Neutrophil (primary cell): Measurements from ENCODE around the gene TMED4.
"Not testable (repeated sequence)": the region's sequence is repeated elsewhere in the genome, so short reads cannot be mapped to it uniquely, and the experiment has no call there.

Experiments used
- H3K27ac ChIP-seq: fragments of 200-600 bp; sonication (generic); 2 replicates; pipeline ENCODE4 v1.5.1; 2016; ENCODE audit warnings: mild to moderate bottlenecking, moderate library complexity
- H3K27me3 ChIP-seq: fragments of 200-600 bp; sonication (generic); 2 replicates; pipeline ENCODE4 v1.6.0; 2016; ENCODE audit warnings: mild to moderate bottlenecking
- H3K36me3 ChIP-seq: fragments of 200-600 bp; sonication (generic); 2 replicates; pipeline ENCODE4 v1.5.1; 2017
- H3K4me1 ChIP-seq, 2 experiments: fragments of 200-600 bp in 1 of 2; sonication (generic) in 1 of 2; 1 replicate in 1 of 2; 2 replicates in 1 of 2; pipeline versions ENCODE4 v1.5.1 to v1.6.1; 2013 to 2016; ENCODE audit warnings: low read depth in 1 of 2, low read length in 1 of 2, mild to moderate bottlenecking in 1 of 2, moderate library complexity in 1 of 2; ENCODE audit not compliant: control insufficient read depth in 1 of 2, insufficient read depth in 1 of 2
- H3K4me3 ChIP-seq, 2 experiments: fragments of 200-600 bp in 1 of 2; sonication (generic) in 1 of 2; 1 replicate in 1 of 2; 2 replicates in 1 of 2; pipeline ENCODE4 v1.5.1; 2013 to 2016; ENCODE audit warnings: low read depth in 1 of 2, low read length in 1 of 2, mild to moderate bottlenecking in 1 of 2, moderate library complexity in 1 of 2
- H3K9me3 ChIP-seq: fragments of 200-600 bp; sonication (generic); 2 replicates; pipeline ENCODE4 v1.5.1; 2016
- TF ChIP-seq, protein P1 (sequence below): fragments of 200-600 bp; sonication (generic); IDR thresholded peaks from 2 replicates; pipeline ENCODE4 v1.5.1; 2016; ENCODE audit warnings: antibody characterized with exemption

The TMED4 gene

DNA sequence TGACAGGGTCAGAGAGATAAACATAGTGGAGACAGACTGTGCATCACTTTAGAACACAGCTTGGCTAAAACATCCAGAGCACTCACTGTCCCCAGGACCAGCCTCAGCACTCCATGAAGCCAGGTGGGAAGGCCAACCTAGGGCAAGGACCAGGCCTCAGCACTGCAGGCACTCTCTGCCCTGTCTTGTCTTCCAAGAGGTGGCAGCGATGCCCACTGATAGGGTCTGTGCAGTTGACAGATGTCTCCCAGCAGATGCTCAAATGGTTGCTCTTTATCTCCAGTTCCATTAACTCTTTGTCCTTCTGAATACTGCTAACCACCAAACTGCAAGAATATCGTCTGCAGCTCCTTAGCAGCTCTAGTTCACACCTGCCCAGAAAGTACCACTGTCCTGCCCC, 17.4 kb downstream of the TMED4 start:
- H3K4me3 ChIP-seq = no peak overlapping the region
- TF ChIP-seq, protein P1, sequence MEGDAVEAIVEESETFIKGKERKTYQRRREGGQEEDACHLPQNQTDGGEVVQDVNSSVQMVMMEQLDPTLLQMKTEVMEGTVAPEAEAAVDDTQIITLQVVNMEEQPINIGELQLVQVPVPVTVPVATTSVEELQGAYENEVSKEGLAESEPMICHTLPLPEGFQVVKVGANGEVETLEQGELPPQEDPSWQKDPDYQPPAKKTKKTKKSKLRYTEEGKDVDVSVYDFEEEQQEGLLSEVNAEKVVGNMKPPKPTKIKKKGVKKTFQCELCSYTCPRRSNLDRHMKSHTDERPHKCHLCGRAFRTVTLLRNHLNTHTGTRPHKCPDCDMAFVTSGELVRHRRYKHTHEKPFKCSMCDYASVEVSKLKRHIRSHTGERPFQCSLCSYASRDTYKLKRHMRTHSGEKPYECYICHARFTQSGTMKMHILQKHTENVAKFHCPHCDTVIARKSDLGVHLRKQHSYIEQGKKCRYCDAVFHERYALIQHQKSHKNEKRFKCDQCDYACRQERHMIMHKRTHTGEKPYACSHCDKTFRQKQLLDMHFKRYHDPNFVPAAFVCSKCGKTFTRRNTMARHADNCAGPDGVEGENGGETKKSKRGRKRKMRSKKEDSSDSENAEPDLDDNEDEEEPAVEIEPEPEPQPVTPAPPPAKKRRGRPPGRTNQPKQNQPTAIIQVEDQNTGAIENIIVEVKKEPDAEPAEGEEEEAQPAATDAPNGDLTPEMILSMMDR = no peak
- H3K36me3 ChIP-seq = peaks cover 42% of the 10 kb centered on the region
- H3K4me1 ChIP-seq = peaks cover 0 to 18% of the 10 kb centered on the region in 2 experiments
- H3K9me3 ChIP-seq = no peaks in the 10 kb centered on the region
- no peak overlapping the region for H3K27ac ChIP-seq
- H3K27me3 ChIP-seq = no peaks in the 10 kb centered on the region

DNA sequence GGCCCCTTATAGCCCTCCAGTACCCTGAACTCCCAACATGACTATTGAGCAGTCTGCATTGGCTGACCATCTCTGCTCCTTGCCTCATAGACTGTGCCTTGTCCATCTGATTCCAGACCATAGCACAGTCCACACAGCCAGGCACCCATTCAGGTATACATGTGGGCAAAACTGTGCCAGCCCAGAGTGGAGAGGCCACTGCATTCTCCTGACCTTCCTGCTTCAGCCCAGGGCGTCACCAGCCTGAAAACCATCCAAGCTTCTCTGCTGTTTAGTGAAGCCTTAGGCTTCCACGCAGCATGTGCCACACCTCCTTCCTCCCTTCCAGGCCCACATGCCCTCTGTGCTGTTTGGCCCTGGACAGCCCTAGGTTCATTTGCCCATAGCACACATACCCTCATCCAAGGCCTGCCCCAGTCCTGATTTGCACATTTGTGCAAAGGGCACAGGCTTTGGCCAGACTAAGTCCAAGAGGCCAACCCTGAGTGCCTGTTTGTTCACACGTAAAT, 18.8 kb downstream of the TMED4 start:
- Histone ChIP-seq H3K4me1 (peaks cover 0 to 18% of the 10 kb centered on the region in 2 experiments), H3K9me3 (no peaks in the 10 kb centered on the region), H3K27ac (no peak overlapping the region), H3K27me3 (no peaks in the 10 kb centered on the region), H3K4me3 (no peak overlapping the region), H3K36me3 (peaks cover 28% of the 10 kb centered on the region)
- TF ChIP-seq, protein P1 = no peak

DNA sequence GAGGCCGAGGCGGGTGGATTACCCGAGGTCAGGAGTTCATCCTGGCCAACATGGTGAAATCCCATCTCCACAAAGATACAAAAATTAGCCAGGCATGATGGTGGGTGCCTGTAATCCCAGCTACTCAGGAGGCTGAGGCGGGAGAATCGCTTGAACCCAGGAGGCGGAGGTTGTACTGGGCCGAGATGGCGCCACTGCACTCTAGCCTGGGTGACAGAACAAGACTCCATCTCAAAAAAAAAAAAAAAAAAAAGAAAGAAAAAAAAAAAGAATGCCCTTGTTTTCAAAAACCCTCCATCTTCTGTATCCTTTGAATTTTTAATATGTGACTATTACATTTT, 19.4 kb downstream of the TMED4 start:
- not testable (repeated sequence) for H3K27ac ChIP-seq, H3K27me3 ChIP-seq, H3K9me3 ChIP-seq, H3K4me3 ChIP-seq
- peaks cover 22% of the 10 kb centered on the region for H3K36me3 ChIP-seq
- H3K4me1 ChIP-seq = peaks cover 0 to 18% of the 10 kb centered on the region in 2 experiments

GRCh38 chr7:44561962-44562621, 19.9 kb downstream of the TMED4 start:
- no peak overlapping the region for H3K4me3 ChIP-seq
- no peaks in the 10 kb centered on the region for H3K9me3 ChIP-seq
- TF ChIP-seq, protein P1 = no peak
- H3K27ac ChIP-seq = no peak overlapping the region
- H3K36me3 ChIP-seq = peaks cover 17% of the 10 kb centered on the region
- peaks cover 0 to 17% of the 10 kb centered on the region in 2 experiments for H3K4me1 ChIP-seq
- no peaks in the 10 kb centered on the region for H3K27me3 ChIP-seq

DNA sequence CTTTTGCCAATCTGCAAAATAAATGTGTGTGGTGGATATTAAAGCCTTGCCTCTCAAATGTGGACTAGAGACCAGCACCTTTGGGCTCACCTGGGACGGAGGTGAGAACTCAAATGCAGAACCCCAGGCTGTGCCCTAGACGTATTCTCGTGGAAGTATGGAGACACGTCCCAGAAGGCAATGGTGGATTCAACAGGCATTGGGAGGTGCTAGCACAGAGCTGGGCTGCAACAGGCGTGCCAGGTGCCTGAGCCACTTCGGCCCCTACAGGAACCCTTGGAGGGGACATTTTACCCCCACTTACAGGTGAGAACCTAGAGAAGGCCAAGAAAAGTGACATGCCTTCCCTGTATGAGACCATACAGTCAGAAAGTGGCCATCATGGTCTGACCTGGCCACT, 20.6 kb downstream of the TMED4 start:
- Histone ChIP-seq H3K4me1 (peaks cover 0 to 11% of the 10 kb centered on the region in 2 experiments), H3K27me3 (no peaks in the 10 kb centered on the region), H3K36me3 (peaks cover 12% of the 10 kb centered on the region), H3K4me3 (no peak overlapping the region), H3K9me3 (no peaks in the 10 kb centered on the region), H3K27ac (no peak overlapping the region)
- TF ChIP-seq, protein P1 = no peak

- H3K9me3 ChIP-seq = no peaks in the 10 kb centered on the region
- peaks cover 5% of the 10 kb centered on the region for H3K36me3 ChIP-seq
- no peaks in the 10 kb centered on the region for H3K27me3 ChIP-seq
- no peak overlapping the region for H3K4me3 ChIP-seq
- H3K27ac ChIP-seq = no peak overlapping the region
- H3K4me1 ChIP-seq = no peaks in the 10 kb centered on the region
- TF ChIP-seq, protein P1 = no peak
These were observed 22.5 kb downstream of the TMED4 start for GRCh38 chr7:44559485-44559884.
